RWPE2 (cell line): ENCODE measurements around the gene ARID3B.

ENCODE experiments used
- ATAC-seq: fragments of 200-7000 bp; cut with Tn5 transposase; 3 replicates; pipeline ENCODE4 v1.9.1; 2021; ENCODE audit warnings: low read depth
- DNase-seq: peaks from one replicate; pipeline ENCODE4 v3.0.0-alpha.2; 2020; ENCODE audit warnings: low spot score
- H3K27ac ChIP-seq: fragments of 450-650 bp; 2 replicates; pipeline ENCODE4 v1.5.1; 2017; ENCODE audit warnings: mild to moderate bottlenecking; ENCODE audit not compliant: poor library complexity, severe bottlenecking
- H3K27me3 ChIP-seq: fragments of 250-450 bp; sonication (Bioruptor Pico); 2 replicates; pipeline ENCODE4 v1.5.1; 2021; ENCODE audit warnings: mild to moderate bottlenecking, moderate library complexity; ENCODE audit not compliant: insufficient read depth, poor library complexity, severe bottlenecking
- H3K36me3 ChIP-seq: fragments of 250-450 bp; sonication (Bioruptor Pico); 2 replicates; pipeline ENCODE4 v1.5.1; 2020; ENCODE audit warnings: low read depth, mild to moderate bottlenecking, moderate library complexity
- H3K4me1 ChIP-seq: fragments of 250-450 bp; sonication (Bioruptor Pico); 2 replicates; pipeline ENCODE4 v1.5.1; 2021; ENCODE audit warnings: mild to moderate bottlenecking, moderate library complexity; ENCODE audit not compliant: insufficient read depth, poor library complexity, severe bottlenecking
- H3K4me3 ChIP-seq: fragments of 250-450 bp; sonication (Bioruptor Pico); 2 replicates; pipeline ENCODE4 v1.5.1; 2021; ENCODE audit warnings: mild to moderate bottlenecking, moderate library complexity; ENCODE audit not compliant: severe bottlenecking
- H3K9me3 ChIP-seq: fragments of 250-450 bp; sonication (Bioruptor Pico); 2 replicates; pipeline ENCODE4 v1.5.1; 2021; ENCODE audit warnings: mild to moderate bottlenecking, moderate library complexity; ENCODE audit not compliant: severe bottlenecking
- CTCF ChIP-seq: fragments of 450-650 bp; IDR thresholded peaks from one replicate; pipeline ENCODE4 v1.5.1; 2017; ENCODE audit warnings: mild to moderate bottlenecking, moderate library complexity; ENCODE audit not compliant: poor library complexity, severe bottlenecking

Gene ARID3B

GRCh38 chr15:74641151-74641550, 100.1 kb downstream of the ARID3B start:
- Histone ChIP-seq H3K9me3 (no peaks in the 10 kb centered on the region), H3K36me3 (peaks cover 22% of the 10 kb centered on the region), H3K27me3 (no peaks in the 10 kb centered on the region), H3K27ac (no peak overlapping the region), H3K4me1 (no peaks in the 10 kb centered on the region), H3K4me3 (no peak overlapping the region)
- DNase-seq (no peak), ATAC-seq (no peak)
- no peak for TF ChIP-seq CTCF

DNA sequence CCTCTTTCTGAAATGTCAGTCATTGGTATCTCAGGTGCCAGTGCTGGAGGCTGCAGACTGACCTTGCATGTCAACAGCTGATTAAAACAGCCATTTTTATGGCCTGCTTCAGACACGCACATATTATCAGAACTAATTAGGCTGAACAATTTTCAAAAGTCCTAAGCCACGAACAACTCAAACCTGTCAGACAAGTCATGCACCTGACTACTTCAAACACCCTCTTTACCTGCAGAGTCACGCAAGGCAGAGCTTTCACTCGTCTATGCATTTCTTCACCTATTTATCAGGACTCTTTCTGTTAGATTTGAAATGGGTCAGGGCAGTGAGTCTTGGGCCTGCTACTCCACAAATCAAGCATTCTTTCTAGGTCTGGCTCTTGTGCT, 101.3 kb downstream of the ARID3B start:
- no peak overlapping the region for H3K4me3 ChIP-seq
- ATAC-seq (no peak), DNase-seq (no peak)
- H3K36me3 ChIP-seq = peaks cover 22% of the 10 kb centered on the region
- H3K9me3 ChIP-seq = no peaks in the 10 kb centered on the region
- H3K27me3 ChIP-seq = no peaks in the 10 kb centered on the region
- no peak overlapping the region for H3K27ac ChIP-seq
- no peaks in the 10 kb centered on the region for H3K4me1 ChIP-seq
- TF ChIP-seq CTCF = no peak

DNA sequence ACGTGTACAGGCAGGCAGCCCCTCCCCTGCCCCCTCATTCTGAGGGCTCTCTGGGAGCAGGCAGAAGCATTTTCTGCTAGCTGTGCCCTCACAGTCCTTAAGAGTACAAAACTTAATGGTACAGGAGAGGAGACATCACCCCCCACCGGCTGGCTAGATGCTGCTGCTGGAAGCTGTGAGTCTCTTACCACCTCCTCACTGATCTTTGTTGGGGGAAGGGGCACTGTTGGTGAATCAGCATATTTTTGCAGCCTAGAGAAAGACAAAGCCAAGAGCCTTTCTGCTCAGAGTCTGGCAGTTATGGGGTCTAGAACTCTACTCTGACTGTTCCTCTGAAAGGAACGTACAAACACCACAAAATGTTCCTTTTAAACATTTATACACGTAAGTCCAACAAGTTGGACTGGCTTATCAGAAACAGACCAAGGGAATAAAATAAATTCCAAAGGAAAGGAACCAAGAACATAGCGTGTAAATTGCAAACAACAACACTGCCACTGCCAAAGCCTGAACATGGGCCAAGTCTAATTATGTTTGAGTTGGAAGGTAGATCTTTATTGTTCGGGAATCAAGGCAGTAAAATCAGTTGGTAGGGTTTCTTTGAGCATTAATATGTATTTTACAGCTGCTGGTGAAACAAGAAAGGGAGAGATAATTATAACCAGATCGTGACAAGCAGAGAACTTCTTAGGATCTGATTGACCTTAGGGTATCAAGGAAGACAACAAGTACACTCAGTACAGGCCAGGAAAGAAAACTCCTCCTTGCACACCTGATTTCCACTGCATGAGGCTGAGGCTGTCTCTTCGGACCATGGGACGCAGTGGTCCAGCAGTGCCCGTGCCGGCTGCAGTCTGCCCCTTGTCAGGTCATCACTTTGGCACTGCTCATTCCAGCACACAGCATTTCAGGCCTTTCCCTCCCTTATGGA, 102.0 kb downstream of the ARID3B start:
- no peak for TF ChIP-seq CTCF
- no peak overlapping the region for H3K27ac ChIP-seq

GRCh38 chr15:74643665-74644204, 102.7 kb downstream of the ARID3B start:
- DNase-seq (no peak), ATAC-seq (no peak)
- no peak for TF ChIP-seq CTCF
- Histone ChIP-seq H3K4me3 (no peak overlapping the region), H3K27ac (no peak overlapping the region), H3K4me1 (no peaks in the 10 kb centered on the region), H3K27me3 (no peaks in the 10 kb centered on the region), H3K36me3 (peaks cover 23% of the 10 kb centered on the region), H3K9me3 (no peaks in the 10 kb centered on the region)

More for the DNA sequence above, 102.0 kb downstream of the ARID3B start:
- DNase-seq (no peak), ATAC-seq (no peak)
- Histone ChIP-seq H3K4me3 (no peak overlapping the region), H3K27me3 (no peaks in the 10 kb centered on the region), H3K4me1 (no peaks in the 10 kb centered on the region), H3K36me3 (peaks cover 25% of the 10 kb centered on the region), H3K9me3 (no peaks in the 10 kb centered on the region)

- ATAC-seq (no peak), DNase-seq (no peak)
- Histone ChIP-seq H3K27me3 (no peaks in the 10 kb centered on the region), H3K4me3 (no peak overlapping the region), H3K9me3 (no peaks in the 10 kb centered on the region), H3K4me1 (no peaks in the 10 kb centered on the region), H3K27ac (no peak overlapping the region), H3K36me3 (peaks cover 17% of the 10 kb centered on the region)
- TF ChIP-seq CTCF = no peak
These were observed 105.5 kb downstream of the ARID3B start for GRCh38 chr15:74646480-74646879.
